ENCODE results near the gene ALKAL2. TPM values are rescaled to one million over a fixed set of nuclear protein-coding genes. Genes with fewer than 3 reads are reported as not detected.

ALKAL2 gene
- polyA plus RNA-seq, 1 experiment: not detected

DNA sequence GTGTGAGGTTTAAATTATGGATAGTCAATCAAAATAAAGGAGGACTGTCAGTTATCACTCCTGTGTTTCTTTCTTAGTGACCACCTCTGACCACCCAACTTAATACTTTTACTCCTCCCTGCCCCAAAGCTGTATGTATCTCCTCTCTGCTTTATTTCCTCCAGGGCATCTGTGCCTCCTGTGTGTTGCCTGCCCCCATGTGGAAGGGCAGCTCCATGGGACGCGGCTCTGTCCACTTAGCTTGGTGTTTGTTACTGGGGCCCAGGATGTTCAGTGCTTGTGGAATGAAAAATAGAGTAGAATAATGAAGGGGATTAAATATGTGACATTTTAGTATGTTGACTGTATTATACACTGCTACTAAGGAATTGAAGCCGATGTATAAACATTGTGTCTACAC lies 13.4 kb downstream of the ALKAL2 start:
- DNase-seq (ENCODE audit: low read depth, low spot score): no peak
- CTCF ChIA-PET: interaction anchor here (1.8 kb wide), 1 partner anchor 16 kb away, joined by 5 read pairs; no protein-coding TSS in a partner anchor
- H3K4me3 ChIP-seq (ENCODE audit: low read depth, low read length): no peak overlapping the region
- TF ChIP-seq, protein P1, sequence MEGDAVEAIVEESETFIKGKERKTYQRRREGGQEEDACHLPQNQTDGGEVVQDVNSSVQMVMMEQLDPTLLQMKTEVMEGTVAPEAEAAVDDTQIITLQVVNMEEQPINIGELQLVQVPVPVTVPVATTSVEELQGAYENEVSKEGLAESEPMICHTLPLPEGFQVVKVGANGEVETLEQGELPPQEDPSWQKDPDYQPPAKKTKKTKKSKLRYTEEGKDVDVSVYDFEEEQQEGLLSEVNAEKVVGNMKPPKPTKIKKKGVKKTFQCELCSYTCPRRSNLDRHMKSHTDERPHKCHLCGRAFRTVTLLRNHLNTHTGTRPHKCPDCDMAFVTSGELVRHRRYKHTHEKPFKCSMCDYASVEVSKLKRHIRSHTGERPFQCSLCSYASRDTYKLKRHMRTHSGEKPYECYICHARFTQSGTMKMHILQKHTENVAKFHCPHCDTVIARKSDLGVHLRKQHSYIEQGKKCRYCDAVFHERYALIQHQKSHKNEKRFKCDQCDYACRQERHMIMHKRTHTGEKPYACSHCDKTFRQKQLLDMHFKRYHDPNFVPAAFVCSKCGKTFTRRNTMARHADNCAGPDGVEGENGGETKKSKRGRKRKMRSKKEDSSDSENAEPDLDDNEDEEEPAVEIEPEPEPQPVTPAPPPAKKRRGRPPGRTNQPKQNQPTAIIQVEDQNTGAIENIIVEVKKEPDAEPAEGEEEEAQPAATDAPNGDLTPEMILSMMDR (IDR thresholded peaks at IDR 0.05; ENCODE audit: low read depth, low read length): no peak
- no peaks in the 10 kb centered on the region for H3K27me3 ChIP-seq (ENCODE audit: control insufficient read depth, insufficient read depth, low read length)
- H3K9me3 ChIP-seq (ENCODE audit: control insufficient read depth, insufficient read depth, low read length): no peaks in the 10 kb centered on the region
- no peak overlapping the region for H3K27ac ChIP-seq (ENCODE audit: low read depth, low read length)
- POLR2A ChIA-PET: no interaction called here

DNA sequence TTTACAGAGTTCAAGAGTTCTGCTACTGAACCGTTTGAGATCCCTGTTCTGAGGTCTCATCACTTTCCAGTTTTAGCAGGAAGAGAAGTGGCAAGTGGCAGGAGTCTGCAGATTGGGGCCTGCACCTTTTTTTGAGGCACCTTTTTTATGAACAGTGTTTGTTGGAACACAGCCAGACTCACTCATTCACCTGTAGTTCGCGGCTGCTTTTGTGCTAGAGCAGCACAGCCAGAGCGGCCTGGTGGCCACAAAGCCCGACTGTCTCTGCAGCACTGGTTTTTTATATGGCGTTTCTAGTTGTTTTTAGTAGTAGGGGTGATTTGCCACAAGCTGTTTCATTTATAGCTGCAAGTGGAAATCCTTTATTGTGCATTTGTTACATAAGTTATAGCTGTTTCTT lies 14.6 kb downstream of the ALKAL2 start:
- TF ChIP-seq, protein P1 (IDR thresholded peaks at IDR 0.05; ENCODE audit: low read depth, low read length): no peak
- Histone ChIP-seq H3K27me3 (ENCODE audit: control insufficient read depth, insufficient read depth, low read length) (no peaks in the 10 kb centered on the region), H3K9me3 (ENCODE audit: control insufficient read depth, insufficient read depth, low read length) (no peaks in the 10 kb centered on the region), H3K27ac (ENCODE audit: low read depth, low read length) (no peak overlapping the region), H3K4me3 (ENCODE audit: low read depth, low read length) (no peak overlapping the region)
- ChIA-PET CTCF (interaction anchor here (2.7 kb wide), 1 partner anchor 17 kb away, joined by 14 read pairs; no protein-coding TSS in a partner anchor), POLR2A (no interaction called here)
- DNase-seq (ENCODE audit: low read depth, low spot score): no peak

DNA sequence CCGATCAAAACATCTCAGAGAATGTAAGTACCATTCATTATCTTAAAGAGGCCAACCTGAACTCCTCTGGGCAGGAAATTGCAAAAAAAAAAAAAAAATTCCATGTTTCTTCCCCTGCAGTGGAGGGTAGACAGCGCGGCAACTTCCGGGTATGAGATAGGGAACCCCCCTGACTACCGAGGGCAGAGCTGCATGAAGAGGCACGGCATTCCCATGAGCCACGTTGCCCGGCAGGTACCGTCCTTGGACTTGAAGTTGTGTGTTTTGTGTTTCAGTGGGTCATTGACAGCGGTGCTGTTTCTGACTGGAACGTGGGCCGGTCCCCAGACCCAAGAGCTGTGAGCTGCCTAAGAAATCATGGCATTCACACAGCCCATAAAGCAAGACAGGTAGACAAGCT lies 16.0 kb downstream of the ALKAL2 start:
- CTCF ChIA-PET: interaction anchor here (1.7 to 2.7 kb wide), 2 partner anchors 18 to 25 kb away, joined by 7 to 14 read pairs; no protein-coding TSS in a partner anchor
- TF ChIP-seq, protein P1 (IDR thresholded peaks at IDR 0.05; ENCODE audit: low read depth, low read length): no peak

GRCh38 chr2:270861-271260 lies 17.0 kb downstream of the ALKAL2 start:
- no peaks in the 10 kb centered on the region for H3K27me3 ChIP-seq (ENCODE audit: control insufficient read depth, insufficient read depth, low read length)
- TF ChIP-seq, protein P1 (IDR thresholded peaks at IDR 0.05; ENCODE audit: low read depth, low read length): no peak
- ChIA-PET CTCF (interaction anchor here (1.3 kb wide), 1 partner anchor 20 kb away, joined by 4 read pairs; no protein-coding TSS in a partner anchor), POLR2A (no interaction called here)
- no peaks in the 10 kb centered on the region for H3K9me3 ChIP-seq (ENCODE audit: control insufficient read depth, insufficient read depth, low read length)
- DNase-seq (ENCODE audit: low read depth, low spot score): no peak
- no peak overlapping the region for H3K4me3 ChIP-seq (ENCODE audit: low read depth, low read length)
- no peak overlapping the region for H3K27ac ChIP-seq (ENCODE audit: low read depth, low read length)

More for the DNA sequence above, 16.0 kb downstream of the ALKAL2 start:
- Histone ChIP-seq H3K9me3 (ENCODE audit: control insufficient read depth, insufficient read depth, low read length) (no peaks in the 10 kb centered on the region), H3K27ac (ENCODE audit: low read depth, low read length) (no peak overlapping the region), H3K27me3 (ENCODE audit: control insufficient read depth, insufficient read depth, low read length) (no peaks in the 10 kb centered on the region), H3K4me3 (ENCODE audit: low read depth, low read length) (no peak overlapping the region)
- DNase-seq (ENCODE audit: low read depth, low spot score): no peak
- POLR2A ChIA-PET: no interaction called here

DNA sequence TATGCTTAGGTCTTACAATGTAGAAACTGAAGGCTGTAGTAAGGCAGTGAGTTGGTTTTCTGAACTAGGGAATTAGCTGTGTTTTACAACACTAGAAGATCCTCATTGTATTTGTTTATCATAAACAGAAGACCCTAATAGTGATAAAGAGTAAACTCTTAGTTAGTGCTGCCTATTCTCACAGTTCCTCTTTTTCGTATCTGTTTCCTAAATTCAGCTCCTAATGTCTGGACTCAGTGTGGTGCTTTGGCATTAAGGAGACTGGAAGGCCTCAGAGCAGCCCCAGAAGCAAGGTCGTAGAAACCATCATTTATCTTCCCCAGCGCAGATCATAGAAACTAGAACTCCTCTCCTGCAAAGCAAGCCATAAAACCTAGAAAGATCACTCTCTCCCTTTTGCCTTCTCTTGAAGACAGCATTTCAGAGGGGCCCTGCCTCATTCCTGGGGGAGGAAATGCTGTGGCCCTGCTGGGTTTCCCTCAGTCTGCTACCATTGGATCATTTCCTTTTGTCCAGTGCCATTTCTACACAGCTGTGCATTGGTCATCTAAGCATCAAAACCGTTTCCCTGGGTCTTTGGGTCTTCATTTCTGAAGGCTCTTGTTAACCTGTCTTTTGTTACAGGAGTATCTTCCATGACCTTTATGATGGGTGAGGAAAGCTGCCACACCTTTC lies 18.4 kb downstream of the ALKAL2 start:
- no peaks in the 10 kb centered on the region for H3K27me3 ChIP-seq (ENCODE audit: control insufficient read depth, insufficient read depth, low read length)
- ChIA-PET POLR2A (no interaction called here), CTCF (interaction anchor here (1.1 kb wide), 1 partner anchor 23 kb away, joined by 3 read pairs; no protein-coding TSS in a partner anchor)
- no peak overlapping the region for H3K27ac ChIP-seq (ENCODE audit: low read depth, low read length)
- TF ChIP-seq, protein P1 (IDR thresholded peaks at IDR 0.05; ENCODE audit: low read depth, low read length): no peak
- H3K9me3 ChIP-seq (ENCODE audit: control insufficient read depth, insufficient read depth, low read length): no peaks in the 10 kb centered on the region; the same call in 1 of the 2 replicates
- no peak for DNase-seq (ENCODE audit: low read depth, low spot score)
- no peak overlapping the region for H3K4me3 ChIP-seq (ENCODE audit: low read depth, low read length)

All from AG04450 (cell line).